ENCODE data around the gene CREBL2. TPM values are rescaled to one million over a fixed set of nuclear protein-coding genes. Genes with fewer than 3 reads are reported as not detected.

Gene CREBL2
- total RNA-seq, 1 experiment from 2014 or later: 18.3 TPM

DNA sequence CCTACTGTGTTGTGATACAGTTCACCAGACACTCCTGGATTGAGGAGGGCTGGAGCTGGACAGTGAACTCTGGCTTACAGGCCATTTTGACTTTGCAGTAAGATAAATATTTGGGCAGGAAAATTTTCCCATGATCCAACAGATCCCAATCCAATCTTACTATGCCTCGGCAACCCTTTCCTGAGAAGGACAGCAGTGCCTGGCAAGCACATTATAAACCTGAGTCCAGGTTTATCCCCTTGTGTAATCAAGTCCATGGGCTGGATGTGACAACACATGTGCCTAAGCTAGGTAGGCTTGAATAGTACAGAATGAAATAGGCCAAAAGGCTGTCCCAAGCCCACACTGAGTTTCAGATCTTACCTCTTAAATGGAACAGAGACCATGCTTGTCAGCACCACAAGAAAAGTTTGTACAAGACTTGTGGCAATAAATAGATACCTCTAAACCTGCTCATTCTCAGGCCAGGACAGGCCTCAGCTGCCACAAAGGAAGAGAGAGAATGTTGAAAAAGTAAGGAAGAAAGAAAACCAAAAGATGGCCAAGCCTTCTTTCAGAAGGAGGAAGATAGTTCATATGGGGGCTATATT lies 34.9 kb downstream of the CREBL2 start:
- peaks cover 27% of the 10 kb centered on the region for H3K9me3 ChIP-seq (ENCODE audit: control insufficient read depth, low read depth, low read length)
- WGBS (ENCODE audit: extremely low coverage, insufficient read length, low lambda C conversion rate): no CpG with 5 or more reads among the region's 1 CpG
- H3K56ac ChIP-seq (ENCODE audit: insufficient read length, low read depth, low read length): no peak overlapping the region
- H3T11ph ChIP-seq (ENCODE audit: low read length): no peak overlapping the region
- no peak overlapping the region for H2AFZ ChIP-seq (ENCODE audit: low read length)
- H3K4ac ChIP-seq (ENCODE audit: low read depth, low read length): no peak overlapping the region
- H3K27me3 ChIP-seq (ENCODE audit: insufficient read depth, low read length): no peaks in the 10 kb centered on the region
- Mint-ChIP-seq H3K4me1 (peaks cover 20 to 22% of the 10 kb centered on the region in 2 experiments), H3K4me3 (no peak overlapping the region), H3K27me3 (ENCODE audit: low read depth) (no peaks in the 10 kb centered on the region; the same call in 1 of the 2 replicates), H3K9me3 (peaks cover 43 to 45% of the 10 kb centered on the region in 2 experiments), H3K27ac (no peak overlapping the region), H3K36me3 (ENCODE audit: insufficient read depth in 1 of 3, low read depth in 3 of 3) (peaks cover 37 to 54% (median 45%) of the 10 kb centered on the region in 3 experiments)
- no peak overlapping the region for H3K18ac ChIP-seq (ENCODE audit: insufficient read length, low read depth, low read length)
- no peaks in the 10 kb centered on the region for H3K79me1 ChIP-seq (ENCODE audit: insufficient read depth, low read depth, low read length, poor library complexity, severe bottlenecking)
- TF ChIP-seq CTCF (conservative IDR thresholded peaks at IDR 0.05): no peak
- H3K9ac ChIP-seq (ENCODE audit: extremely low read depth, insufficient read length, low read length): no peak overlapping the region
- H3K23ac ChIP-seq (ENCODE audit: insufficient read length, low read depth, low read length): no peak overlapping the region
- no peak overlapping the region for H2BK120ac ChIP-seq (ENCODE audit: low read depth, low read length, poor library complexity, severe bottlenecking)
- H2BK15ac ChIP-seq (ENCODE audit: low read depth, low read length): no peak overlapping the region
- H4K8ac ChIP-seq (replicated peaks; ENCODE audit: insufficient read length, low read depth, low read length): no peak overlapping the region
- no peak overlapping the region for H2BK12ac ChIP-seq (ENCODE audit: insufficient read length, low read depth, low read length)
- no peak overlapping the region for H4K91ac ChIP-seq (ENCODE audit: insufficient read length, low read depth, low read length)
- H2BK20ac ChIP-seq (ENCODE audit: low read depth, low read length, poor library complexity, severe bottlenecking): no peak overlapping the region
- H2BK5ac ChIP-seq (ENCODE audit: insufficient read length, low read length): no peak overlapping the region
- H4K20me1 ChIP-seq (ENCODE audit: control insufficient read depth, insufficient read depth, insufficient read length): no peaks in the 10 kb centered on the region
- H3K14ac ChIP-seq (ENCODE audit: insufficient read depth, low read length): no peak overlapping the region
- no peak overlapping the region for H2AK5ac ChIP-seq (ENCODE audit: insufficient read length, low read length)
- H3K4me1 ChIP-seq (ENCODE audit: insufficient read depth, low read length): 0 out of 2 replicates have a peak, but pooled peaks cover 4% of the 10 kb centered on the region
- H3K23me2 ChIP-seq (ENCODE audit: insufficient read length, low read depth, low read length, poor library complexity, severe bottlenecking): no peaks in the 10 kb centered on the region
- DNase-seq: no peak
- no peak overlapping the region for H3K4me2 ChIP-seq (ENCODE audit: insufficient read depth, insufficient read length, low read length)
- no peak overlapping the region for H3K27ac ChIP-seq (ENCODE audit: insufficient read length, low read depth, low read length)
- H3K79me2 ChIP-seq (ENCODE audit: insufficient read depth, low read length): no peaks in the 10 kb centered on the region
- H4K5ac ChIP-seq (ENCODE audit: insufficient read length, low read depth, low read length): no peak overlapping the region
